Measurements from ENCODE around the gene ISM2. TPM values are rescaled to one million over a fixed set of nuclear protein-coding genes. Genes with fewer than 3 reads are reported as not detected.

Gene ISM2
- total RNA-seq: 0.52 and 3.2 TPM in 2 replicates

GRCh38 chr14:77498120-77498979, at the start of gene ISM2:
ISM2 (minus strand) TSS chr14:77498816; CDS start chr14:77498793, 23 bp downstream.

GRCh38 chr14:77457522-77458248, 40.9 kb downstream of the ISM2 start, which contains the start of the genes AHSA1 and VIPAS39:
AHSA1 (plus strand) TSS chr14:77458093; CDS start chr14:77458190, 97 bp downstream.
VIPAS39 (minus strand) TSS chr14:77457601; CDS start chr14:77454102, 3,499 bp downstream.

Other genes with a start within 250 kb of the ISM2 start
- gene NGB, start 227.6 kb downstream of the ISM2 start, total RNA-seq: not detected in 2 replicates
- 16.2 and 27.1 TPM in 2 replicates for gene POMT2, start 177.9 kb downstream of the ISM2 start, total RNA-seq
- gene GSTZ1, start 177.8 kb downstream of the ISM2 start, total RNA-seq: 11.5 and 11.7 TPM in 2 replicates
- 11.9 and 14.8 TPM in 2 replicates for gene TMED8, start 121.7 kb downstream of the ISM2 start, total RNA-seq
- 1.4 and 1.7 TPM in 2 replicates for gene SAMD15, start 121.4 kb downstream of the ISM2 start, total RNA-seq
- gene NOXRED1, start 75.3 kb downstream of the ISM2 start, total RNA-seq: 0.33 and 0.40 TPM in 2 replicates
- 24.9 and 26.6 TPM in 2 replicates for gene VIPAS39, start 41.2 kb downstream of the ISM2 start, total RNA-seq
- gene AHSA1, start 40.7 kb downstream of the ISM2 start, total RNA-seq: 86.5 and 101 TPM in 2 replicates
- gene SPTLC2, start 117.8 kb upstream of the ISM2 start, total RNA-seq: 32.5 and 33.6 TPM in 2 replicates
- 8.0 and 8.5 TPM in 2 replicates for gene ALKBH1, start 209.2 kb upstream of the ISM2 start, total RNA-seq
- 94.4 and 96.2 TPM in 2 replicates for gene SLIRP, start 209.3 kb upstream of the ISM2 start, total RNA-seq